Stimulated activated CD8-positive, alpha-beta memory T cell treated with anti-CD3 and anti-CD28 coated beads, Interleukin-7, amount 100 ng/mL, for 24 hours (primary cell): ENCODE measurements around the gene IMMP2L.

Experiments
- DNase-seq: peaks from one replicate; pipeline ENCODE4 v3.0.0-alpha.2; 2020; ENCODE audit warnings: low read depth

The IMMP2L gene

GRCh38 chr7:110626414-110626813 lies 935.9 kb downstream of the IMMP2L start:
- DNase-seq: no peak

GRCh38 chr7:110625294-110625693 lies 937.0 kb downstream of the IMMP2L start:
- no peak for DNase-seq

- no peak for DNase-seq
These were observed 938.9 kb downstream of the IMMP2L start for GRCh38 chr7:110623436-110623835.

GRCh38 chr7:110621289-110621688 lies 941.0 kb downstream of the IMMP2L start:
- no peak for DNase-seq

- DNase-seq: no peak
These were observed 942.1 kb downstream of the IMMP2L start for GRCh38 chr7:110620110-110620735.
